Neural cell (in vitro differentiated cells): Measurements from ENCODE around the gene DOK7. TPM values are rescaled to one million over a fixed set of nuclear protein-coding genes. Genes with fewer than 3 reads are reported as not detected.

Experiments
- H2AFZ ChIP-seq: fragments of 200-600, 300-800 bp; sonication (generic), shearing (Covaris generic); 2 replicates; pipeline ENCODE4 v1.6.0; 2014; ENCODE audit warnings: low read depth, mild to moderate bottlenecking, antibody characterized with exemption, low read length, moderate library complexity
- H3F3A ChIP-seq: fragments of 200-600 bp; shearing (Covaris generic); 2 replicates; pipeline ENCODE4 v1.6.1; 2016; ENCODE audit warnings: mild to moderate bottlenecking, moderate library complexity, mixed read lengths, antibody characterized with exemption, low read length; ENCODE audit not compliant: insufficient read depth, poor library complexity, severe bottlenecking
- H3K27ac ChIP-seq: fragments of 200-600, 300-800 bp; sonication (generic), shearing (Covaris generic); 2 replicates; pipeline ENCODE4 v1.5.1; 2014; ENCODE audit warnings: mild to moderate bottlenecking, low read length, moderate library complexity
- H3K27me3 ChIP-seq: fragments of 300-800, 200-600 bp; sonication (generic), shearing (Covaris generic); 2 replicates; pipeline ENCODE4 v1.6.0; 2014; ENCODE audit warnings: mild to moderate bottlenecking, low read depth, low read length, moderate library complexity; ENCODE audit not compliant: insufficient read depth
- H3K36me3 ChIP-seq: fragments of 300-800, 200-600 bp; sonication (generic), shearing (Covaris generic); 2 replicates; pipeline ENCODE4 v1.5.1; 2014; ENCODE audit warnings: mild to moderate bottlenecking, antibody characterized with exemption, low read length, moderate library complexity; ENCODE audit not compliant: insufficient read depth
- H3K4me2 ChIP-seq: fragments of 300-800, 200-600 bp; sonication (generic), shearing (Covaris generic); 2 replicates; pipeline ENCODE4 v1.6.0; 2014; ENCODE audit warnings: mild to moderate bottlenecking, low read length
- H3K4me3 ChIP-seq: fragments of 300-800, 200-600 bp; sonication (generic), shearing (Covaris generic); 2 replicates; pipeline ENCODE4 v1.5.1; 2014; ENCODE audit warnings: mild to moderate bottlenecking, low read length, moderate library complexity
- H3K79me2 ChIP-seq: fragments of 200-600 bp; shearing (Covaris generic); replicated peaks from 2 replicates; pipeline ENCODE4 v1.6.0; 2014; ENCODE audit warnings: mild to moderate bottlenecking, low read length, moderate library complexity; ENCODE audit not compliant: insufficient read depth
- H3K9ac ChIP-seq: fragments of 300-800, 200-600 bp; sonication (generic), shearing (Covaris generic); 2 replicates; pipeline ENCODE4 v1.6.1; 2016; ENCODE audit warnings: mild to moderate bottlenecking, low read length, mixed read lengths
- H3K9me2 ChIP-seq: fragments of 200-600 bp; shearing (Covaris generic); 2 replicates; pipeline ENCODE4 v1.6.1; 2016; ENCODE audit warnings: mild to moderate bottlenecking, low read length, mixed read lengths; ENCODE audit not compliant: insufficient read depth
- H3K9me3 ChIP-seq: fragments of 200-600, 300-800 bp; sonication (generic), shearing (Covaris generic); 2 replicates; pipeline ENCODE4 v1.6.1; 2016; ENCODE audit warnings: mild to moderate bottlenecking, mixed run types, low read length, moderate library complexity, mixed read lengths
- H4K20me1 ChIP-seq: fragments of 200-600 bp; shearing (Covaris generic); 2 replicates; pipeline ENCODE4 v1.6.1; 2016; ENCODE audit warnings: mild to moderate bottlenecking, mixed run types; ENCODE audit not compliant: insufficient read depth
- CTCF ChIP-seq: fragments of 450-650 bp; IDR thresholded peaks from 2 replicates; pipeline ENCODE4 v1.5.1; 2014; ENCODE audit warnings: antibody characterized with exemption, mild to moderate bottlenecking, moderate library complexity; ENCODE audit not compliant: poor library complexity, severe bottlenecking
- EP300 ChIP-seq: fragments of 450-650 bp; conservative IDR thresholded peaks from 2 replicates; pipeline ENCODE4 v1.6.1; 2014; ENCODE audit warnings: antibody characterized with exemption, mild to moderate bottlenecking, moderate library complexity; ENCODE audit not compliant: poor library complexity, severe bottlenecking
- EZH2 ChIP-seq: fragments of 200-600, 300-800 bp; shearing (Covaris generic), sonication (generic); IDR thresholded peaks from 2 replicates; pipeline ENCODE4 v1.6.1; 2014; ENCODE audit warnings: antibody characterized with exemption, low read length, borderline replicate concordance, mild to moderate bottlenecking; ENCODE audit not compliant: insufficient read depth, poor library complexity, severe bottlenecking
- MXI1 ChIP-seq: fragments of 450-650 bp; conservative IDR thresholded peaks from 2 replicates; pipeline ENCODE4 v1.6.1; 2014; ENCODE audit warnings: antibody characterized with exemption, mild to moderate bottlenecking; ENCODE audit not compliant: poor library complexity, severe bottlenecking
- POLR2AphosphoS5 ChIP-seq: IDR thresholded peaks from 2 replicates; pipeline ENCODE4 v1.6.1; 2012
- RAD21 ChIP-seq: fragments of 450-650 bp; conservative IDR thresholded peaks from 2 replicates; pipeline ENCODE4 v1.6.1; 2014; ENCODE audit warnings: antibody characterized with exemption, mild to moderate bottlenecking, moderate library complexity
- SMC3 ChIP-seq: fragments of 450-650 bp; conservative IDR thresholded peaks from 2 replicates; pipeline ENCODE4 v1.6.1; 2014; ENCODE audit warnings: antibody characterized with exemption, mild to moderate bottlenecking, moderate library complexity; ENCODE audit not compliant: poor library complexity
- TAF1 ChIP-seq: IDR thresholded peaks from 2 replicates; pipeline ENCODE4 v1.6.1; 2012; ENCODE audit warnings: low read depth
- polyA plus RNA-seq: library from polyadenylated mRNA; depleted of rRNA; stranded (reverse); fragments of >200 nt; gene quantifications from 2 replicates; pipeline ENCODE4 v1.2.3, GENCODE V29; 2014
- TF ChIP-seq, protein P1 (sequence below): IDR thresholded peaks from 2 replicates; pipeline ENCODE4 v1.6.1; 2012; ENCODE audit warnings: borderline replicate concordance

Gene DOK7
- polyA plus RNA-seq, 1 donor from 2014 or later = 0.66 TPM

DNA sequence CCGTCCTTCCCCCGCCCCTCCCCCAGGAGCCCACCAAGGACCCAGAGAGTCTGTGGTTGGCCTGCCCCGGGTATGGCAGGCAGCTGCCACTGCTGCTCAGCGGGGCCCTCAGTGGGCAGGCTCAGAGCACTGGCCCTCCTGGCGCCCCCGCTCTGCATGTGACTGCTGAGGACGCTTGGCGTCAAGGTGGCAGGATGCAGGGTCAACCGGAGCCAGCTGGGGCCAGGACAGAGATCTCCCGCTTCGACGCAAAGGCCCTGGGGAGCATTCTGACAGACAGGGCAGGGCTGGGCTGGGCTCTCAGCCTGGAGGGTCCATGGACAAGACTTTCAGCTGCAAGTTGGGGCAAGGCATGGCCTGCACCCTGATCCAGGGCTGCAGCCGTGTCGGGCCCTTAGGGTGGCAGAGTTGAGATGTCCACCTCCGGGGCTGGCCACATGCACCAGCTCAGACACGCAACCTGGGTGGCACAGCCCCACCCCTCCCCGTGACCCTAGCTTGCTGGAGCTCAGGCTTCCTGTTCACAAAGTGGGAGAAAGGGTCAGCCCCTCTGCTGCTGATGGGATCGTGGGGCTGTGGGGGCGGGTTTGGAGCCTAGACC lies 38.8 kb downstream of the DOK7 start:
- H4K20me1 ChIP-seq = no peaks in the 10 kb centered on the region
- H3K9me3 ChIP-seq = no peaks in the 10 kb centered on the region
- no peak for TF ChIP-seq SMC3
- no peak for TF ChIP-seq POLR2AphosphoS5
- no peak for TF ChIP-seq MXI1
- H2AFZ ChIP-seq = no peak overlapping the region
- H3K9me2 ChIP-seq = no peaks in the 10 kb centered on the region
- no peak overlapping the region for H3K4me2 ChIP-seq
- H3F3A ChIP-seq = no peaks in the 10 kb centered on the region
- H3K27ac ChIP-seq = no peak overlapping the region
- H3K4me3 ChIP-seq = no peak overlapping the region
- H3K27me3 ChIP-seq = no peaks in the 10 kb centered on the region
- H3K9ac ChIP-seq = no peak overlapping the region
- no peaks in the 10 kb centered on the region for H3K36me3 ChIP-seq
- no peaks in the 10 kb centered on the region for H3K79me2 ChIP-seq

GRCh38 chr4:3502941-3503936 lies 40.1 kb downstream of the DOK7 start:
- TF ChIP-seq EP300 (no peak), EZH2 (no peak), TAF1 (no peak), SMC3 (no peak), RAD21 (no peak), MXI1 (no peak)
- TF ChIP-seq, protein P1, sequence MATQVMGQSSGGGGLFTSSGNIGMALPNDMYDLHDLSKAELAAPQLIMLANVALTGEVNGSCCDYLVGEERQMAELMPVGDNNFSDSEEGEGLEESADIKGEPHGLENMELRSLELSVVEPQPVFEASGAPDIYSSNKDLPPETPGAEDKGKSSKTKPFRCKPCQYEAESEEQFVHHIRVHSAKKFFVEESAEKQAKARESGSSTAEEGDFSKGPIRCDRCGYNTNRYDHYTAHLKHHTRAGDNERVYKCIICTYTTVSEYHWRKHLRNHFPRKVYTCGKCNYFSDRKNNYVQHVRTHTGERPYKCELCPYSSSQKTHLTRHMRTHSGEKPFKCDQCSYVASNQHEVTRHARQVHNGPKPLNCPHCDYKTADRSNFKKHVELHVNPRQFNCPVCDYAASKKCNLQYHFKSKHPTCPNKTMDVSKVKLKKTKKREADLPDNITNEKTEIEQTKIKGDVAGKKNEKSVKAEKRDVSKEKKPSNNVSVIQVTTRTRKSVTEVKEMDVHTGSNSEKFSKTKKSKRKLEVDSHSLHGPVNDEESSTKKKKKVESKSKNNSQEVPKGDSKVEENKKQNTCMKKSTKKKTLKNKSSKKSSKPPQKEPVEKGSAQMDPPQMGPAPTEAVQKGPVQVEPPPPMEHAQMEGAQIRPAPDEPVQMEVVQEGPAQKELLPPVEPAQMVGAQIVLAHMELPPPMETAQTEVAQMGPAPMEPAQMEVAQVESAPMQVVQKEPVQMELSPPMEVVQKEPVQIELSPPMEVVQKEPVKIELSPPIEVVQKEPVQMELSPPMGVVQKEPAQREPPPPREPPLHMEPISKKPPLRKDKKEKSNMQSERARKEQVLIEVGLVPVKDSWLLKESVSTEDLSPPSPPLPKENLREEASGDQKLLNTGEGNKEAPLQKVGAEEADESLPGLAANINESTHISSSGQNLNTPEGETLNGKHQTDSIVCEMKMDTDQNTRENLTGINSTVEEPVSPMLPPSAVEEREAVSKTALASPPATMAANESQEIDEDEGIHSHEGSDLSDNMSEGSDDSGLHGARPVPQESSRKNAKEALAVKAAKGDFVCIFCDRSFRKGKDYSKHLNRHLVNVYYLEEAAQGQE = no peak
- Histone ChIP-seq H3K4me3 (no peak overlapping the region), H3K9ac (no peak overlapping the region), H2AFZ (no peak overlapping the region), H3K9me3 (no peaks in the 10 kb centered on the region), H3K27ac (no peak overlapping the region), H3K79me2 (no peaks in the 10 kb centered on the region), H3K9me2 (no peaks in the 10 kb centered on the region), H3F3A (no peaks in the 10 kb centered on the region), H3K27me3 (no peaks in the 10 kb centered on the region), H3K4me2 (no peak overlapping the region), H4K20me1 (no peaks in the 10 kb centered on the region), H3K36me3 (no peaks in the 10 kb centered on the region)

- no peaks in the 10 kb centered on the region for H3K36me3 ChIP-seq
- no peak overlapping the region for H3K27ac ChIP-seq
- H4K20me1 ChIP-seq = no peaks in the 10 kb centered on the region
Measured at GRCh38 chr4:3505231-3505630, 42.1 kb downstream of the DOK7 start.

More at GRCh38 chr4:3505231-3505630, 42.1 kb downstream of the DOK7 start:
- no peak for TF ChIP-seq EP300
- TF ChIP-seq POLR2AphosphoS5 = no peak
- TF ChIP-seq SMC3 = no peak
- no peak for TF ChIP-seq MXI1
- no peak for TF ChIP-seq TAF1
- no peak for TF ChIP-seq EZH2
- TF ChIP-seq, protein P1 = no peak
- TF ChIP-seq CTCF = no peak
- TF ChIP-seq RAD21 = no peak
- Histone ChIP-seq H3K27me3 (no peaks in the 10 kb centered on the region), H3F3A (no peaks in the 10 kb centered on the region), H2AFZ (no peak overlapping the region), H3K9me3 (no peaks in the 10 kb centered on the region), H3K4me2 (no peak overlapping the region), H3K4me3 (no peak overlapping the region), H3K79me2 (no peaks in the 10 kb centered on the region), H3K9ac (no peak overlapping the region), H3K9me2 (no peaks in the 10 kb centered on the region)
